Activated CD4-positive, alpha-beta T cell treated with anti-CD3 and anti-CD28 coated beads for 36 hours (primary cell): ENCODE results near the gene ARL3. TPM values are rescaled to one million over a fixed set of nuclear protein-coding genes. Genes with fewer than 3 reads are reported as not detected.
A peak's percentile ranks its signal among the peaks of the same experiment; 100 is the strongest.
"Not testable (repeated sequence)": the region's sequence is repeated elsewhere in the genome, so short reads cannot be mapped to it uniquely, and the experiment has no call there.

Source experiments
- ATAC-seq: fragments of 200-7000 bp; cut with Tn5 transposase; one replicate; pipeline ENCODE4 v1.10.0; 2021; ENCODE audit warnings: mild to moderate bottlenecking, moderate library complexity
- CTCF ChIA-PET: fragments of 350-600 bp; sonication (Branson Sonifier 250); formaldehyde crosslinking; loops from one replicate; lab custom pipeline; 2021; ENCODE audit warnings: antibody characterized with exemption; lab: Charles Lee
- POLR2A ChIA-PET: fragments of 350-600 bp; sonication (Branson Sonifier 250); formaldehyde crosslinking; loops from one replicate; lab custom pipeline; 2021; ENCODE audit warnings: antibody characterized with exemption, inconsistent platforms; lab: Charles Lee
- DNase-seq: peaks from one replicate; pipeline ENCODE4 v3.0.0-alpha.2; 2020
- H3K27ac Mint-ChIP-seq: one replicate; pipeline ENCODE4 v1.8.0; 2021; ENCODE audit warnings: mixed read lengths
- H3K27me3 Mint-ChIP-seq: one replicate; pipeline ENCODE4 v1.8.0; 2021; ENCODE audit warnings: mixed read lengths
- H3K36me3 Mint-ChIP-seq: one replicate; pipeline ENCODE4 v1.8.0; 2021; ENCODE audit warnings: low read depth, mixed read lengths
- H3K4me1 Mint-ChIP-seq: one replicate; pipeline ENCODE4 v1.8.0; 2021; ENCODE audit warnings: mixed read lengths
- H3K4me3 Mint-ChIP-seq: one replicate; pipeline ENCODE4 v1.8.0; 2021; ENCODE audit warnings: mild to moderate bottlenecking, moderate library complexity, mixed read lengths
- H3K9me3 Mint-ChIP-seq: one replicate; pipeline ENCODE4 v1.8.0; 2021; ENCODE audit warnings: low read depth, mixed read lengths
- intact Hi-C, 2 experiments: fragments of 100-400 bp; cut with DNase I in 1 of 2; cut with micrococcal nuclease in 1 of 2; formaldehyde crosslinking; loops; one replicate each; pipeline versions ENCODE4 v1.14.2 to v1.15.1; 2022 to 2024; cut with DNase I, micrococcal nuclease
- total RNA-seq, 2 experiments: library from RNA; stranded (reverse); gene quantifications; one replicate each; pipeline ENCODE4 v1.2.3, GENCODE V29; 2021

The ARL3 gene
- total RNA-seq, 2 experiments from 2014 or later = 6.4 to 6.9 TPM

- Mint-ChIP-seq H3K27ac (no peak overlapping the region), H3K36me3 (peaks cover 2% of the 10 kb centered on the region), H3K4me3 (no peak overlapping the region), H3K27me3 (no peaks in the 10 kb centered on the region), H3K9me3 (no peaks in the 10 kb centered on the region), H3K4me1 (peaks cover 13% of the 10 kb centered on the region)
- ChIA-PET CTCF (interaction anchor here (0.7 to 1.5 kb wide), 2 partner anchors 8 to 48 kb away, joined by 3 to 6 read pairs; partner anchors contain the start of gene ARL3), POLR2A (interaction anchor here (0.7 kb wide), 1 partner anchor 45 kb away, joined by 3 read pairs; no protein-coding TSS in a partner anchor)
- intact Hi-C loops = no loop called here
- peak; percentile 66 for ATAC-seq
- DNase-seq = peak; percentile 30
Measured at GRCh38 chr10:102704915-102705314, 9.3 kb downstream of the ARL3 start.

- ATAC-seq (peak; percentile 33), DNase-seq (no peak)
- Mint-ChIP-seq H3K4me3 (no peak overlapping the region), H3K27me3 (no peaks in the 10 kb centered on the region), H3K4me1 (peaks cover 13% of the 10 kb centered on the region), H3K27ac (no peak overlapping the region), H3K36me3 (peaks cover 9% of the 10 kb centered on the region), H3K9me3 (no peaks in the 10 kb centered on the region)
- ChIA-PET POLR2A (interaction anchor here (1.1 kb wide), 1 partner anchor 11 kb away, joined by 5 read pairs; the partner anchor contains the start of gene ARL3), CTCF (interaction anchor here (2.2 kb wide), 1 partner anchor 11 kb away, joined by 7 read pairs; the partner anchor contains the start of genes ARL3 and SFXN2)
- intact Hi-C loops = no loop called here
Measured at GRCh38 chr10:102702742-102703141, 11.5 kb downstream of the ARL3 start.

- POLR2A ChIA-PET = interaction anchor here (0.6 to 1.1 kb wide), 2 partner anchors 12 to 139 kb away, joined by 3 to 5 read pairs; partner anchors contain the start of gene ARL3
- CTCF ChIA-PET = interaction anchor here (0.6 to 2.2 kb wide), 3 partner anchors 9 to 175 kb away, joined by 3 to 7 read pairs (median 4); partner anchors contain the start of genes ARL3 and SFXN2
- Mint-ChIP-seq H3K27ac (no peak overlapping the region), H3K4me1 (peaks cover 13% of the 10 kb centered on the region), H3K9me3 (no peaks in the 10 kb centered on the region), H3K27me3 (no peaks in the 10 kb centered on the region), H3K4me3 (no peak overlapping the region), H3K36me3 (peaks cover 12% of the 10 kb centered on the region)
- no peak for DNase-seq
- intact Hi-C loops = no loop called here
- no peak for ATAC-seq
Measured at GRCh38 chr10:102701796-102702195, 12.4 kb downstream of the ARL3 start.

GRCh38 chr10:102701272-102701671 lies 12.9 kb downstream of the ARL3 start:
- DNase-seq = no peak
- ATAC-seq = no peak
- Mint-ChIP-seq H3K27me3 (no peaks in the 10 kb centered on the region), H3K36me3 (peaks cover 15% of the 10 kb centered on the region), H3K4me1 (peaks cover 11% of the 10 kb centered on the region), H3K4me3 (no peak overlapping the region), H3K9me3 (no peaks in the 10 kb centered on the region), H3K27ac (no peak overlapping the region)
- POLR2A ChIA-PET = no interaction called here
- intact Hi-C loops = no loop called here
- CTCF ChIA-PET = interaction anchor here (0.6 to 2.2 kb wide), 3 partner anchors 10 to 13 kb away, joined by 3 to 7 read pairs (median 4); partner anchors contain the start of genes ARL3 and SFXN2

- Mint-ChIP-seq H3K36me3 (peaks cover 13% of the 10 kb centered on the region), H3K4me1 (no peaks in the 10 kb centered on the region), H3K27me3 (no peaks in the 10 kb centered on the region), H3K4me3 (no peak overlapping the region), H3K27ac (no peak overlapping the region), H3K9me3 (no peaks in the 10 kb centered on the region)
- ATAC-seq (no peak), DNase-seq (no peak)
- intact Hi-C loops = loop anchor here in 1 of 2 experiments (2.0 kb wide), 1 partner anchor 20 kb away; no protein-coding TSS in a partner anchor
- POLR2A ChIA-PET = no interaction called here
- CTCF ChIA-PET = interaction anchor here (1.1 kb wide), 1 partner anchor 15 kb away, joined by 7 read pairs; the partner anchor contains the start of gene ARL3
Measured at GRCh38 chr10:102698894-102699293, 15.3 kb downstream of the ARL3 start.

GRCh38 chr10:102696736-102697135 lies 17.5 kb downstream of the ARL3 start:
- H3K4me3 Mint-ChIP-seq = no peak overlapping the region
- H3K9me3 Mint-ChIP-seq = no peaks in the 10 kb centered on the region
- ATAC-seq (no peak), DNase-seq (no peak)
- H3K4me1 Mint-ChIP-seq = no peaks in the 10 kb centered on the region
- ChIA-PET CTCF (interaction anchor here (1.0 kb wide), 1 partner anchor 22 kb away, joined by 3 read pairs; no protein-coding TSS in a partner anchor), POLR2A (no interaction called here)
- intact Hi-C loops = no loop called here
- H3K36me3 Mint-ChIP-seq = peaks cover 13% of the 10 kb centered on the region
- no peak overlapping the region for H3K27ac Mint-ChIP-seq
- no peaks in the 10 kb centered on the region for H3K27me3 Mint-ChIP-seq

GRCh38 chr10:102695401-102695800 lies 18.8 kb downstream of the ARL3 start:
- ATAC-seq, DNase-seq, H3K27me3 Mint-ChIP-seq, H3K4me1 Mint-ChIP-seq, intact Hi-C loops, H3K27ac Mint-ChIP-seq, H3K9me3 Mint-ChIP-seq, H3K4me3 Mint-ChIP-seq, CTCF ChIA-PET, POLR2A ChIA-PET: not testable (repeated sequence)
- peaks cover 13% of the 10 kb centered on the region for H3K36me3 Mint-ChIP-seq

GRCh38 chr10:102691285-102692066 lies 22.7 kb downstream of the ARL3 start:
- DNase-seq (no peak), ATAC-seq (no peak)
- peaks cover under 1% of the 10 kb centered on the region for H3K36me3 Mint-ChIP-seq
- H3K4me1 Mint-ChIP-seq = no peaks in the 10 kb centered on the region
- intact Hi-C loops = no loop called here
- POLR2A ChIA-PET = no interaction called here
- H3K4me3 Mint-ChIP-seq = no peak overlapping the region
- no peaks in the 10 kb centered on the region for H3K9me3 Mint-ChIP-seq
- CTCF ChIA-PET = interaction anchor here (0.6 to 1.5 kb wide), 3 partner anchors 23 to 71 kb away, joined by 3 read pairs; partner anchors contain the start of genes ARL3 and SFXN2
- no peak overlapping the region for H3K27ac Mint-ChIP-seq
- no peaks in the 10 kb centered on the region for H3K27me3 Mint-ChIP-seq

GRCh38 chr10:102683736-102684135 lies 30.5 kb downstream of the ARL3 start:
- ATAC-seq (no peak), DNase-seq (no peak)
- peaks cover 13% of the 10 kb centered on the region for H3K4me1 Mint-ChIP-seq
- ChIA-PET POLR2A (interaction anchor here (0.6 kb wide), 1 partner anchor 801 kb away, joined by 3 read pairs; no protein-coding TSS in a partner anchor), CTCF (interaction anchor here (1.6 kb wide), 1 partner anchor 9 kb away, joined by 7 read pairs; no protein-coding TSS in a partner anchor)
- H3K9me3 Mint-ChIP-seq = no peaks in the 10 kb centered on the region
- H3K4me3 Mint-ChIP-seq = no peak overlapping the region
- H3K36me3 Mint-ChIP-seq = peaks cover 11% of the 10 kb centered on the region
- no peak overlapping the region for H3K27ac Mint-ChIP-seq
- intact Hi-C loops = no loop called here
- no peaks in the 10 kb centered on the region for H3K27me3 Mint-ChIP-seq

- Mint-ChIP-seq H3K36me3 (peaks cover 11% of the 10 kb centered on the region), H3K27me3 (no peaks in the 10 kb centered on the region), H3K4me3 (no peak overlapping the region), H3K4me1 (peaks cover 13% of the 10 kb centered on the region), H3K9me3 (no peaks in the 10 kb centered on the region), H3K27ac (no peak overlapping the region)
- ChIA-PET CTCF (no interaction called here), POLR2A (interaction anchor here (0.6 kb wide), 1 partner anchor 801 kb away, joined by 3 read pairs; no protein-coding TSS in a partner anchor)
- DNase-seq (no peak), ATAC-seq (no peak)
- intact Hi-C loops = no loop called here
Measured at GRCh38 chr10:102682981-102683380, 31.2 kb downstream of the ARL3 start.

- Mint-ChIP-seq H3K9me3 (no peaks in the 10 kb centered on the region), H3K4me3 (no peak overlapping the region), H3K4me1 (peaks cover 16% of the 10 kb centered on the region), H3K27ac (no peak overlapping the region), H3K27me3 (no peaks in the 10 kb centered on the region), H3K36me3 (peaks cover 11% of the 10 kb centered on the region)
- intact Hi-C loops = no loop called here
- POLR2A ChIA-PET = no interaction called here
- DNase-seq = no peak
- CTCF ChIA-PET = no interaction called here
- ATAC-seq = peak; percentile 42
Measured at GRCh38 chr10:102682416-102682815, 31.8 kb downstream of the ARL3 start.
